WTC11 (cell line): ENCODE data around the gene TUSC2. TPM values are rescaled to one million over a fixed set of nuclear protein-coding genes. Genes with fewer than 3 reads are reported as not detected.

Source experiments
- ATAC-seq: fragments of 200-7000 bp; cut with Tn5 transposase; 2 replicates; pipeline ENCODE4 v1.10.0; 2021; ENCODE audit warnings: mild to moderate bottlenecking, moderate library complexity
- Bru-seq: library from RNA; stranded (reverse); fragments of 400-500 nt; gene quantifications from one replicate; lab custom pipeline; 2021; lab: Mats Ljungman, UMichigan
- CTCF ChIA-PET: fragments of 300-600 bp; sonication (Branson Sonifier 250); formaldehyde crosslinking; loops from one replicate; lab custom pipeline; 2021; ENCODE audit warnings: antibody characterized with exemption; lab: Charles Lee
- POLR2A ChIA-PET: fragments of 350-600 bp; sonication (Branson Sonifier 250); formaldehyde crosslinking; loops from one replicate; lab custom pipeline; 2021; ENCODE audit warnings: antibody characterized with exemption; lab: Charles Lee
- DNase-seq: peaks from one replicate; pipeline ENCODE4 v3.0.0; 2021; ENCODE audit warnings: low spot score
- H3K27ac Mint-ChIP-seq: 2 replicates; pipeline ENCODE4 v1.8.0; 2021; ENCODE audit warnings: mixed read lengths
- H3K27me3 Mint-ChIP-seq: 2 replicates; pipeline ENCODE4 v1.8.0; 2021; ENCODE audit warnings: low read depth, mild to moderate bottlenecking, moderate library complexity, mixed read lengths
- H3K36me3 Mint-ChIP-seq: 2 replicates; pipeline ENCODE4 v1.8.0; 2021; ENCODE audit warnings: mixed read lengths
- H3K4me1 Mint-ChIP-seq: 2 replicates; pipeline ENCODE4 v1.8.0; 2022; ENCODE audit warnings: mixed read lengths
- H3K4me3 Mint-ChIP-seq: 2 replicates; pipeline ENCODE4 v1.8.0; 2021; ENCODE audit warnings: mild to moderate bottlenecking, moderate library complexity, mixed read lengths
- H3K9me3 Mint-ChIP-seq: 2 replicates; pipeline ENCODE4 v1.8.0; 2021; ENCODE audit warnings: mixed read lengths
- CBFB ChIP-seq: sonication (generic); formaldehyde crosslinking; IDR thresholded peaks from 2 replicates; pipeline ENCODE4 v1.8.1; 2022; ENCODE audit warnings: mild to moderate bottlenecking, low read depth, missing genetic modification reagents
- CREB1 ChIP-seq: sonication (generic); formaldehyde crosslinking; IDR thresholded peaks from 2 replicates; pipeline ENCODE4 v1.8.0; 2023; ENCODE audit warnings: mild to moderate bottlenecking, missing genetic modification reagents
- CREM ChIP-seq: sonication (generic); formaldehyde crosslinking; IDR thresholded peaks from 2 replicates; pipeline ENCODE4 v1.8.1; 2022; ENCODE audit warnings: mild to moderate bottlenecking, missing genetic modification reagents, moderate library complexity
- EMX1 ChIP-seq: fragments of 250-450 bp; sonication (Bioruptor Pico); IDR thresholded peaks from 2 replicates; pipeline ENCODE4 v1.8.0; 2021; ENCODE audit warnings: mild to moderate bottlenecking
- ETV6 ChIP-seq: sonication (generic); formaldehyde crosslinking; IDR thresholded peaks from 2 replicates; pipeline ENCODE4 v1.8.1; 2022; ENCODE audit warnings: mild to moderate bottlenecking, missing genetic modification reagents
- JUN ChIP-seq: sonication (generic); formaldehyde crosslinking; IDR thresholded peaks from 2 replicates; pipeline ENCODE4 v1.8.0; 2023; ENCODE audit warnings: mild to moderate bottlenecking, missing genetic modification reagents
- NFE2L1 ChIP-seq: sonication (generic); formaldehyde crosslinking; IDR thresholded peaks from 2 replicates; pipeline ENCODE4 v1.8.1; 2023; ENCODE audit warnings: missing genetic modification reagents
- NFYB ChIP-seq: sonication (generic); formaldehyde crosslinking; conservative IDR thresholded peaks from 2 replicates; pipeline ENCODE4 v1.8.0; 2022; ENCODE audit warnings: low read depth, missing genetic modification reagents
- NR1H2 ChIP-seq: sonication (generic); formaldehyde crosslinking; IDR thresholded peaks from 2 replicates; pipeline ENCODE4 v1.9.0; 2021; ENCODE audit warnings: mild to moderate bottlenecking, moderate library complexity, missing genetic modification reagents
- NR3C1 ChIP-seq: sonication (generic); formaldehyde crosslinking; conservative IDR thresholded peaks from 2 replicates; pipeline ENCODE4 v1.8.1; 2023; ENCODE audit warnings: low read depth, mild to moderate bottlenecking, missing genetic modification reagents
- OVOL2 ChIP-seq: fragments of 250-450 bp; sonication (Bioruptor Pico); IDR thresholded peaks from 2 replicates; pipeline ENCODE4 v1.9.0; 2021; ENCODE audit warnings: mild to moderate bottlenecking, borderline replicate concordance
- PRRX2 ChIP-seq: fragments of 250-450 bp; sonication (Bioruptor Pico); IDR thresholded peaks from 2 replicates; pipeline ENCODE4 v1.8.0; 2021; ENCODE audit warnings: mild to moderate bottlenecking
- SMAD4 ChIP-seq: sonication (generic); formaldehyde crosslinking; IDR thresholded peaks from 2 replicates; pipeline ENCODE4 v1.8.0; 2022; ENCODE audit warnings: mild to moderate bottlenecking, missing genetic modification reagents
- ZBTB21 ChIP-seq: sonication (generic); formaldehyde crosslinking; IDR thresholded peaks from 2 replicates; pipeline ENCODE4 v1.8.1; 2023; ENCODE audit warnings: mild to moderate bottlenecking, missing genetic modification reagents, borderline replicate concordance
- ZNF121 ChIP-seq: sonication (generic); formaldehyde crosslinking; IDR thresholded peaks from 2 replicates; pipeline ENCODE4 v1.8.0; 2023; ENCODE audit warnings: missing genetic modification reagents
- ZNF138 ChIP-seq: sonication (generic); formaldehyde crosslinking; conservative IDR thresholded peaks from 2 replicates; pipeline ENCODE4 v1.8.1; 2022; ENCODE audit warnings: mild to moderate bottlenecking, moderate library complexity, missing genetic modification reagents
- ZNF219 ChIP-seq: sonication (generic); formaldehyde crosslinking; IDR thresholded peaks from 2 replicates; pipeline ENCODE4 v1.8.0; 2023; ENCODE audit warnings: missing genetic modification reagents, mild to moderate bottlenecking, borderline replicate concordance
- ZNF416 ChIP-seq: fragments of 250-450 bp; sonication (Bioruptor Pico); IDR thresholded peaks from 2 replicates; pipeline ENCODE4 v1.9.0; 2021; ENCODE audit warnings: mild to moderate bottlenecking, inconsistent platforms
- ZNF423 ChIP-seq: fragments of 250-450 bp; sonication (Bioruptor Pico); IDR thresholded peaks from 2 replicates; pipeline ENCODE4 v2.1.2; 2022; ENCODE audit warnings: mild to moderate bottlenecking, moderate library complexity
- long read RNA-seq, 3 experiments: library from RNA in 1 of 3; library from capped mRNA in 1 of 3; library from polyadenylated mRNA in 1 of 3; unstranded in 2 of 3; stranded (forward) in 1 of 3; transcript quantifications; one replicate each; pipeline ENCODE4 v2.0.0, GENCODE V29; 2021
- total RNA-seq: library from RNA; stranded (reverse); gene quantifications from 3 replicates; pipeline ENCODE4 v1.2.3, GENCODE V29; 2021
- TF ChIP-seq, protein P1 (sequence below): sonication (generic); formaldehyde crosslinking; IDR thresholded peaks from 2 replicates; pipeline ENCODE4 v1.8.0; 2022; ENCODE audit warnings: mild to moderate bottlenecking, missing genetic modification reagents
- TF ChIP-seq, protein P2 (sequence below): sonication (generic); formaldehyde crosslinking; IDR thresholded peaks from 2 replicates; pipeline ENCODE4 v1.8.1; 2022; ENCODE audit warnings: mild to moderate bottlenecking, missing genetic modification reagents, moderate library complexity, borderline replicate concordance
- TF ChIP-seq, protein P3 (sequence below): fragments of 250-450 bp; sonication (Bioruptor Pico); IDR thresholded peaks from 2 replicates; pipeline ENCODE4 v1.9.0; 2021; ENCODE audit warnings: mild to moderate bottlenecking
- TF ChIP-seq, protein P4 (sequence below): sonication (generic); formaldehyde crosslinking; IDR thresholded peaks from 2 replicates; pipeline ENCODE4 v1.8.0; 2022; ENCODE audit warnings: mild to moderate bottlenecking, missing genetic modification reagents
- TF ChIP-seq, protein P5 (sequence below): sonication (generic); formaldehyde crosslinking; IDR thresholded peaks from 2 replicates; pipeline ENCODE4 v1.8.1; 2023; ENCODE audit warnings: mild to moderate bottlenecking, missing genetic modification reagents
- TF ChIP-seq, protein P6 (sequence below): sonication (generic); formaldehyde crosslinking; conservative IDR thresholded peaks from 2 replicates; pipeline ENCODE4 v1.8.1; 2023; ENCODE audit warnings: mild to moderate bottlenecking, low read depth, missing genetic modification reagents, moderate library complexity
- TF ChIP-seq, protein P7 (sequence below): sonication (generic); formaldehyde crosslinking; IDR thresholded peaks from 2 replicates; pipeline ENCODE4 v1.8.1; 2023; ENCODE audit warnings: mild to moderate bottlenecking, missing genetic modification reagents, moderate library complexity

The TUSC2 gene, protein sequence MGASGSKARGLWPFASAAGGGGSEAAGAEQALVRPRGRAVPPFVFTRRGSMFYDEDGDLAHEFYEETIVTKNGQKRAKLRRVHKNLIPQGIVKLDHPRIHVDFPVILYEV
- total RNA-seq (34.7 to 41.1 TPM (median 38.0 TPM) in 3 replicates), Bru-seq, nascent RNA (percentile 85 among the genes with signal in this experiment)
- long read RNA-seq, experiment 1, transcript TUSC2-206 (3 exons, 475 nt): minor isoform, 11 of 190 reads
- long read RNA-seq, experiment 1, transcript TUSC2-201 (3 exons, 1,691 nt): major isoform, 158 of 190 reads
- long read RNA-seq, experiment 1, partial matches to known transcripts: 3 of 190 reads
- long read RNA-seq, experiment 1, other reads (novel, unspliced or antisense): 16 of 190 reads
- long read RNA-seq, experiment 2, transcript TUSC2-201 (3 exons, 1,691 nt): major isoform, 68 of 81 reads
- long read RNA-seq, experiment 2, partial matches to known transcripts: 2 of 81 reads
- long read RNA-seq, experiment 2, other reads (novel, unspliced or antisense): 11 of 81 reads
- long read RNA-seq, experiment 3, partial matches to known transcripts: 0 of 3 reads
- long read RNA-seq, experiment 3, other reads (novel, unspliced or antisense): 2 of 3 reads

DNA sequence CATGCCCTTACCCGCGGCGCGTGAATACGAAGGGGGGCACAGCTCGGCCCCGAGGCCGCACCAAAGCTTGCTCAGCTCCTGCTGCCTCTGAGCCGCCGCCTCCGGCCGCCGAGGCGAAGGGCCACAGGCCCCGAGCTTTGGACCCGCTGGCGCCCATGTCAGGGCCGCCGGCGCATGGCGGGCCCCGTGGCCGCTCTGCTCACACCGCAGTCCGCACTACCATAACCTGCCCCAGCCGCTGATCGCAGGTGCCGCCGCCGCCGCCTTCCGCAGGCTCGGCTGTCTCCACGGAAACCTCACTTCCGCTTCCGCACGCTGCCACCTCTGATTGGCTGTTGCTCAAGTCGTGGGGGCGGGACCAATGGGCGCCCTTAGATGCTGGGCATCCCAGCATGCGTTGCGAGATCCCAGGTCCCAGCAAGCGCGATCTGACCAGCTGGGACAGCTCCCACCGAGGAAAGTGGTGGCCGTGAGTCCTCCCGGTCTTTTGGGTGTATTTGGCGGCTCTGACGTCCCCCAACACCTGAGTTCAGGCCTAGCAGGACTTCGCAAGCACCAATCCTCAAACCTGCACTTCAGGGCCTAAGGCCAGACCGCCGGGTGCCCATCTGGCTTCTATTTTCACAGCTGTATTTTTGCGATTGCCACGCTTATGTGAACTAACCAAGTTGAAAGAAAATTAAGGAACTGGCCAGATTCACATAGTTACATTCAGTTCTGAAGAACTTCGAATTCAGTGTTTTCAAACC lies at the start of gene TUSC2:
Gene TUSC2, minus strand, starts transcription at position 281 of the 749 bp plus-strand sequence. Its CDS starts 124 bp downstream, at position 157.
- H3K27me3 Mint-ChIP-seq: no peaks in the 10 kb centered on the region
- peaks cover 25% of the 10 kb centered on the region for H3K4me1 Mint-ChIP-seq
- ATAC-seq: peak; percentile 86
- H3K36me3 Mint-ChIP-seq: peaks cover 28% of the 10 kb centered on the region
- peak; percentile 96 for DNase-seq
- ChIA-PET POLR2A (interaction anchor here (0.6 to 1.7 kb wide), 5 partner anchors 9 to 92 kb away, joined by 3 to 21 read pairs (median 3); partner anchors contain the start of genes GNAI2 and HYAL1), CTCF (interaction anchor here (0.6 to 1.8 kb wide), 12 partner anchors 9 to 222 kb away, joined by 3 to 23 read pairs (median 6); partner anchors contain the start of genes CYB561D2, HYAL1, NPRL2 and RASSF1)
- H3K9me3 Mint-ChIP-seq: no peaks in the 10 kb centered on the region
- peak within 1 kb of the TSS; percentile 84 for H3K4me3 Mint-ChIP-seq
- H3K27ac Mint-ChIP-seq: peak within 1 kb of the TSS; percentile 74; the same call in 1 of the 2 replicates
- TF ChIP-seq NR3C1 (CRISPR knock-in tag) (0 out of 2 replicates have a peak, but pooled peaks have one; percentile 81), ETV6 (CRISPR knock-in tag) (peak; percentile 44; the same call in 1 of the 2 replicates), NFE2L1 (CRISPR knock-in tag) (no peak), CBFB (CRISPR knock-in tag) (peak; percentile 77; the same call in 1 of the 2 replicates), ZNF416 (CRISPR knock-in tag) (0 out of 2 replicates have a peak, but pooled peaks have one; percentile 13), CREB1 (no peak), ZNF138 (CRISPR knock-in tag) (peak; percentile 78; the same call in 1 of the 2 replicates), EMX1 (no peak), ZNF121 (CRISPR knock-in tag) (peak; percentile 67), JUN (no peak), NFYB (CRISPR knock-in tag) (peak; percentile 97), CREM (CRISPR knock-in tag) (peak; percentile 89; the same call in 1 of the 2 replicates), ZNF423 (CRISPR knock-in tag) (no peak), SMAD4 (CRISPR knock-in tag) (no peak), ZBTB21 (peak; percentile 78; the same call in 1 of the 2 replicates), OVOL2 (CRISPR knock-in tag) (no peak), NR1H2 (CRISPR knock-in tag) (no peak), ZNF219 (CRISPR knock-in tag) (no peak), PRRX2 (no peak)
- TF ChIP-seq, protein P1, sequence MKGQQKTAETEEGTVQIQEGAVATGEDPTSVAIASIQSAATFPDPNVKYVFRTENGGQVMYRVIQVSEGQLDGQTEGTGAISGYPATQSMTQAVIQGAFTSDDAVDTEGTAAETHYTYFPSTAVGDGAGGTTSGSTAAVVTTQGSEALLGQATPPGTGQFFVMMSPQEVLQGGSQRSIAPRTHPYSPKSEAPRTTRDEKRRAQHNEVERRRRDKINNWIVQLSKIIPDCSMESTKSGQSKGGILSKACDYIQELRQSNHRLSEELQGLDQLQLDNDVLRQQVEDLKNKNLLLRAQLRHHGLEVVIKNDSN: 0 out of 2 replicates have a peak, but pooled peaks have one; percentile 16
- TF ChIP-seq, protein P2, sequence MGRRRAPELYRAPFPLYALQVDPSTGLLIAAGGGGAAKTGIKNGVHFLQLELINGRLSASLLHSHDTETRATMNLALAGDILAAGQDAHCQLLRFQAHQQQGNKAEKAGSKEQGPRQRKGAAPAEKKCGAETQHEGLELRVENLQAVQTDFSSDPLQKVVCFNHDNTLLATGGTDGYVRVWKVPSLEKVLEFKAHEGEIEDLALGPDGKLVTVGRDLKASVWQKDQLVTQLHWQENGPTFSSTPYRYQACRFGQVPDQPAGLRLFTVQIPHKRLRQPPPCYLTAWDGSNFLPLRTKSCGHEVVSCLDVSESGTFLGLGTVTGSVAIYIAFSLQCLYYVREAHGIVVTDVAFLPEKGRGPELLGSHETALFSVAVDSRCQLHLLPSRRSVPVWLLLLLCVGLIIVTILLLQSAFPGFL (CRISPR knock-in tag): no peak
- TF ChIP-seq, protein P3, sequence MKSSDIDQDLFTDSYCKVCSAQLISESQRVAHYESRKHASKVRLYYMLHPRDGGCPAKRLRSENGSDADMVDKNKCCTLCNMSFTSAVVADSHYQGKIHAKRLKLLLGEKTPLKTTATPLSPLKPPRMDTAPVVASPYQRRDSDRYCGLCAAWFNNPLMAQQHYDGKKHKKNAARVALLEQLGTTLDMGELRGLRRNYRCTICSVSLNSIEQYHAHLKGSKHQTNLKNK (CRISPR knock-in tag): no peak
- TF ChIP-seq, protein P4, sequence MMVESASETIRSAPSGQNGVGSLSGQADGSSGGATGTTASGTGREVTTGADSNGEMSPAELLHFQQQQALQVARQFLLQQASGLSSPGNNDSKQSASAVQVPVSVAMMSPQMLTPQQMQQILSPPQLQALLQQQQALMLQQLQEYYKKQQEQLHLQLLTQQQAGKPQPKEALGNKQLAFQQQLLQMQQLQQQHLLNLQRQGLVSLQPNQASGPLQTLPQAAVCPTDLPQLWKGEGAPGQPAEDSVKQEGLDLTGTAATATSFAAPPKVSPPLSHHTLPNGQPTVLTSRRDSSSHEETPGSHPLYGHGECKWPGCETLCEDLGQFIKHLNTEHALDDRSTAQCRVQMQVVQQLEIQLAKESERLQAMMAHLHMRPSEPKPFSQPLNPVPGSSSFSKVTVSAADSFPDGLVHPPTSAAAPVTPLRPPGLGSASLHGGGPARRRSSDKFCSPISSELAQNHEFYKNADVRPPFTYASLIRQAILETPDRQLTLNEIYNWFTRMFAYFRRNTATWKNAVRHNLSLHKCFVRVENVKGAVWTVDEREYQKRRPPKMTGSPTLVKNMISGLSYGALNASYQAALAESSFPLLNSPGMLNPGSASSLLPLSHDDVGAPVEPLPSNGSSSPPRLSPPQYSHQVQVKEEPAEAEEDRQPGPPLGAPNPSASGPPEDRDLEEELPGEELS (CRISPR knock-in tag): 0 out of 2 replicates have a peak, but pooled peaks have one; percentile 21
- TF ChIP-seq, protein P5, sequence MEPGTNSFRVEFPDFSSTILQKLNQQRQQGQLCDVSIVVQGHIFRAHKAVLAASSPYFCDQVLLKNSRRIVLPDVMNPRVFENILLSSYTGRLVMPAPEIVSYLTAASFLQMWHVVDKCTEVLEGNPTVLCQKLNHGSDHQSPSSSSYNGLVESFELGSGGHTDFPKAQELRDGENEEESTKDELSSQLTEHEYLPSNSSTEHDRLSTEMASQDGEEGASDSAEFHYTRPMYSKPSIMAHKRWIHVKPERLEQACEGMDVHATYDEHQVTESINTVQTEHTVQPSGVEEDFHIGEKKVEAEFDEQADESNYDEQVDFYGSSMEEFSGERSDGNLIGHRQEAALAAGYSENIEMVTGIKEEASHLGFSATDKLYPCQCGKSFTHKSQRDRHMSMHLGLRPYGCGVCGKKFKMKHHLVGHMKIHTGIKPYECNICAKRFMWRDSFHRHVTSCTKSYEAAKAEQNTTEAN (CRISPR knock-in tag): no peak; the same call in 1 of the 2 replicates
- TF ChIP-seq, protein P6, sequence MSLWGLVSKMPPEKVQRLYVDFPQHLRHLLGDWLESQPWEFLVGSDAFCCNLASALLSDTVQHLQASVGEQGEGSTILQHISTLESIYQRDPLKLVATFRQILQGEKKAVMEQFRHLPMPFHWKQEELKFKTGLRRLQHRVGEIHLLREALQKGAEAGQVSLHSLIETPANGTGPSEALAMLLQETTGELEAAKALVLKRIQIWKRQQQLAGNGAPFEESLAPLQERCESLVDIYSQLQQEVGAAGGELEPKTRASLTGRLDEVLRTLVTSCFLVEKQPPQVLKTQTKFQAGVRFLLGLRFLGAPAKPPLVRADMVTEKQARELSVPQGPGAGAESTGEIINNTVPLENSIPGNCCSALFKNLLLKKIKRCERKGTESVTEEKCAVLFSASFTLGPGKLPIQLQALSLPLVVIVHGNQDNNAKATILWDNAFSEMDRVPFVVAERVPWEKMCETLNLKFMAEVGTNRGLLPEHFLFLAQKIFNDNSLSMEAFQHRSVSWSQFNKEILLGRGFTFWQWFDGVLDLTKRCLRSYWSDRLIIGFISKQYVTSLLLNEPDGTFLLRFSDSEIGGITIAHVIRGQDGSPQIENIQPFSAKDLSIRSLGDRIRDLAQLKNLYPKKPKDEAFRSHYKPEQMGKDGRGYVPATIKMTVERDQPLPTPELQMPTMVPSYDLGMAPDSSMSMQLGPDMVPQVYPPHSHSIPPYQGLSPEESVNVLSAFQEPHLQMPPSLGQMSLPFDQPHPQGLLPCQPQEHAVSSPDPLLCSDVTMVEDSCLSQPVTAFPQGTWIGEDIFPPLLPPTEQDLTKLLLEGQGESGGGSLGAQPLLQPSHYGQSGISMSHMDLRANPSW (CRISPR knock-in tag): peak; percentile 63; the same call in 1 of the 2 replicates
- TF ChIP-seq, protein P7, sequence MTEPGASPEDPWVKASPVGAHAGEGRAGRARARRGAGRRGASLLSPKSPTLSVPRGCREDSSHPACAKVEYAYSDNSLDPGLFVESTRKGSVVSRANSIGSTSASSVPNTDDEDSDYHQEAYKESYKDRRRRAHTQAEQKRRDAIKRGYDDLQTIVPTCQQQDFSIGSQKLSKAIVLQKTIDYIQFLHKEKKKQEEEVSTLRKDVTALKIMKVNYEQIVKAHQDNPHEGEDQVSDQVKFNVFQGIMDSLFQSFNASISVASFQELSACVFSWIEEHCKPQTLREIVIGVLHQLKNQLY (CRISPR knock-in tag): 0 out of 2 replicates have a peak, but pooled peaks have one; percentile 16
